H1 (cell line): ENCODE measurements around the gene TMEM253. TPM values are rescaled to one million over a fixed set of nuclear protein-coding genes. Genes with fewer than 3 reads are reported as not detected.
A peak's percentile ranks its signal among the peaks of the same experiment; 100 is the strongest.

Experiments used
- CTCF ChIA-PET: fragments of 300-600 bp; sonication (Branson Sonifier 250); formaldehyde crosslinking; loops from one replicate; lab custom pipeline; 2021; ENCODE audit not compliant: partially characterized antibody; lab: Charles Lee
- POLR2A ChIA-PET: fragments of 300-600 bp; sonication (Branson Sonifier 250); formaldehyde crosslinking; loops from one replicate; lab custom pipeline; 2021; ENCODE audit warnings: inconsistent platforms; ENCODE audit not compliant: partially characterized antibody; lab: Charles Lee
- DNase-seq, 2 experiments: peaks; one replicate each; pipeline versions ENCODE4 v3.0.0 to v3.0.0-alpha.2; 2010 to 2022; ENCODE audit warnings: low spot score in 2 of 2, low read depth in 1 of 2, mixed read lengths in 1 of 2
- FAIRE-seq: peaks from 2 replicates; lab custom pipeline; 2011; peaks lifted over from hg19 to GRCh38; lab: Jason Lieb, UNC
- H2AFZ ChIP-seq: 2 replicates; pipeline ENCODE4 v1.8.1; 2012; ENCODE audit warnings: low read length, inconsistent platforms
- H2AK5ac ChIP-seq: 2 replicates; pipeline ENCODE4 v1.6.1; 2013; ENCODE audit warnings: low read depth, low read length
- H2BK120ac ChIP-seq: replicated peaks from 2 replicates; pipeline ENCODE3; 2013; ENCODE audit warnings: low read depth, low read length, inconsistent platforms
- H2BK12ac ChIP-seq: 2 replicates; pipeline ENCODE4 v1.6.1; 2013; ENCODE audit warnings: low read depth, low read length
- H2BK15ac ChIP-seq: 2 replicates; pipeline ENCODE4 v1.6.1; 2013; ENCODE audit warnings: low read length
- H2BK20ac ChIP-seq: 2 replicates; pipeline ENCODE4 v1.6.1; 2013; ENCODE audit warnings: low read length
- H2BK5ac ChIP-seq: 2 replicates; pipeline ENCODE4 v1.6.1; 2013; ENCODE audit warnings: low read depth, low read length
- H3K14ac ChIP-seq: 2 replicates; pipeline ENCODE4 v1.6.1; 2013; ENCODE audit warnings: inconsistent platforms; ENCODE audit not compliant: insufficient read length
- H3K18ac ChIP-seq: 2 replicates; pipeline ENCODE4 v1.6.1; 2013; ENCODE audit warnings: low read length; ENCODE audit errors: extremely low read depth
- H3K23ac ChIP-seq: 2 replicates; pipeline ENCODE4 v1.6.1; 2013; ENCODE audit warnings: inconsistent platforms; ENCODE audit not compliant: insufficient read length
- H3K23me2 ChIP-seq: 2 replicates; pipeline ENCODE4 v1.6.1; 2013; ENCODE audit warnings: low read depth, low read length
- H3K27ac ChIP-seq: 2 replicates; pipeline ENCODE4 v1.6.1; 2011; ENCODE audit warnings: low read depth, low read length, inconsistent platforms
- H3K27me3 ChIP-seq, 4 experiments: replicated peaks in 1 of 4; 1 replicate in 1 of 4; 2 replicates in 3 of 4; pipeline versions ENCODE4 v1.6.1 to v1.8.1; 2011 to 2013; ENCODE audit warnings: low read length in 3 of 4, mild to moderate bottlenecking in 3 of 4, inconsistent platforms in 2 of 4, mixed read lengths in 2 of 4, moderate library complexity in 1 of 4; ENCODE audit not compliant: control insufficient read depth in 3 of 4, insufficient read depth in 3 of 4; ENCODE audit errors: extremely low read depth in 1 of 4
- H3K36me3 ChIP-seq, 4 experiments: 2 replicates each; pipeline versions ENCODE4 v1.6.1 to v1.8.1; 2011 to 2013; ENCODE audit warnings: mild to moderate bottlenecking in 4 of 4, low read length in 3 of 4, moderate library complexity in 2 of 4, control low read depth in 1 of 4, inconsistent platforms in 1 of 4; ENCODE audit not compliant: insufficient read depth in 4 of 4, control insufficient read depth in 2 of 4
- H3K4ac ChIP-seq: replicated peaks from 2 replicates; pipeline ENCODE3; 2013; ENCODE audit warnings: low read length, low read depth, mixed read lengths, inconsistent platforms; ENCODE audit not compliant: insufficient read length
- H3K4me1 ChIP-seq, 4 experiments: replicated peaks in 1 of 4; 1 replicate in 1 of 4; 2 replicates in 3 of 4; pipeline versions ENCODE4 v1.6.1 to v1.8.1; 2011 to 2013; ENCODE audit warnings: low read length in 3 of 4, inconsistent platforms in 2 of 4, mixed read lengths in 1 of 4; ENCODE audit not compliant: insufficient read depth in 4 of 4, control insufficient read depth in 3 of 4
- H3K4me2 ChIP-seq, 2 experiments: 2 replicates each; pipeline versions ENCODE4 v1.6.1 to v1.8.1; 2011 to 2013; ENCODE audit warnings: low read depth in 2 of 2, low read length in 2 of 2, control low read depth in 1 of 2, inconsistent platforms in 1 of 2, mild to moderate bottlenecking in 1 of 2; ENCODE audit not compliant: insufficient read depth in 1 of 2
- H3K4me3 ChIP-seq, 4 experiments: fragments of 200-600, 300-600 bp in 1 of 4; sonication (generic), shearing (Covaris generic), sonication (Bioruptor Twin) in 1 of 4; 2 replicates each; pipeline versions ENCODE4 v1.5.1 to v1.8.1; 2011 to 2016; ENCODE audit warnings: low read length in 4 of 4, low read depth in 3 of 4, control low read depth in 2 of 4, inconsistent platforms in 2 of 4, mild to moderate bottlenecking in 2 of 4, mixed read lengths in 1 of 4, moderate library complexity in 1 of 4; ENCODE audit not compliant: insufficient read depth in 2 of 4; ENCODE audit errors: extremely low read depth in 1 of 4
- H3K56ac ChIP-seq: replicated peaks from 2 replicates; pipeline ENCODE3; 2013; ENCODE audit warnings: low read depth, mild to moderate bottlenecking, mixed read lengths, low read length, inconsistent platforms; ENCODE audit not compliant: insufficient read length
- H3K79me1 ChIP-seq: 2 replicates; pipeline ENCODE4 v1.6.1; 2013; ENCODE audit warnings: low read depth, low read length, control low read depth
- H3K79me2 ChIP-seq, 2 experiments: 2 replicates each; pipeline versions ENCODE4 v1.6.1 to v1.8.1; 2012 to 2013; ENCODE audit warnings: low read length in 2 of 2, mild to moderate bottlenecking in 2 of 2, inconsistent platforms in 1 of 2; ENCODE audit not compliant: insufficient read depth in 2 of 2, control insufficient read depth in 1 of 2
- H3K9ac ChIP-seq, 4 experiments: replicated peaks in 1 of 4; 1 replicate in 1 of 4; 2 replicates in 3 of 4; pipeline versions ENCODE4 v1.6.1 to v1.8.1; 2011 to 2013; ENCODE audit warnings: low read depth in 3 of 4, low read length in 3 of 4, control low read depth in 2 of 4, mild to moderate bottlenecking in 2 of 4, moderate library complexity in 2 of 4, inconsistent platforms in 1 of 4; ENCODE audit errors: extremely low read depth in 1 of 4
- H3K9me3 ChIP-seq, 2 experiments: 2 replicates each; pipeline versions ENCODE4 v1.6.1 to v1.8.1; 2012 to 2013; ENCODE audit warnings: mild to moderate bottlenecking in 2 of 2, moderate library complexity in 2 of 2, control low read depth in 1 of 2, inconsistent platforms in 1 of 2, low read depth in 1 of 2, low read length in 1 of 2, mixed read lengths in 1 of 2; ENCODE audit not compliant: insufficient read depth in 2 of 2
- H4K20me1 ChIP-seq, 2 experiments: replicated peaks in 1 of 2; 2 replicates each; pipeline versions ENCODE3 to v1.8.1; 2011 to 2013; ENCODE audit warnings: inconsistent platforms in 2 of 2, low read length in 2 of 2, mild to moderate bottlenecking in 1 of 2; ENCODE audit not compliant: insufficient read depth in 2 of 2, control insufficient read depth in 1 of 2
- H4K5ac ChIP-seq: 2 replicates; pipeline ENCODE4 v1.6.1; 2013; ENCODE audit warnings: low read length, low read depth, mixed read lengths, inconsistent platforms; ENCODE audit not compliant: insufficient read length
- H4K8ac ChIP-seq: 2 replicates; pipeline ENCODE4 v1.8.0; 2013; ENCODE audit warnings: mild to moderate bottlenecking, moderate library complexity, low read length, inconsistent platforms; ENCODE audit not compliant: insufficient read depth; ENCODE audit errors: extremely low read depth
- H4K91ac ChIP-seq: replicated peaks from 2 replicates; pipeline ENCODE3; 2013; ENCODE audit warnings: low read length, mixed read lengths, inconsistent platforms; ENCODE audit not compliant: insufficient read length
- CBX8 ChIP-seq: fragments of 300-800, 300-1000 bp; sonication (generic); IDR thresholded peaks from 2 replicates; pipeline ENCODE4 v1.7.1; 2016; ENCODE audit warnings: low read depth, low read length, borderline replicate concordance
- EZH2 ChIP-seq: fragments of 200-600 bp; sonication (generic); IDR thresholded peaks from 2 replicates; pipeline ENCODE4 v1.7.1; 2012; ENCODE audit warnings: low read depth, mild to moderate bottlenecking, moderate library complexity, low read length, inconsistent platforms; ENCODE audit not compliant: severe bottlenecking
- GTF2F1 ChIP-seq: IDR thresholded peaks from 2 replicates; pipeline ENCODE4 v1.6.1; 2012; ENCODE audit warnings: low read depth, low read length, improper control_type of control experiment, borderline replicate concordance
- KDM5A ChIP-seq: fragments of 200-600 bp; IDR thresholded peaks from 2 replicates; pipeline ENCODE4 v1.7.1; 2012; ENCODE audit warnings: mild to moderate bottlenecking, low read length, inconsistent platforms, mixed read lengths
- POLR2AphosphoS5 ChIP-seq: IDR thresholded peaks from 2 replicates; pipeline ENCODE4 v1.6.1; 2011; ENCODE audit warnings: low read depth, low read length
- SIRT6 ChIP-seq: IDR thresholded peaks from one replicate; pipeline ENCODE4 v1.7.1; 2012; ENCODE audit warnings: low read length, inconsistent platforms
- WGBS, 2 experiments: shearing (Covaris generic) in 1 of 2; methylation state at CpG; one replicate each; pipeline versions ENCODE4 v1.1.6 to v1.1.7; 2013 to 2015; ENCODE audit warnings: low lambda C conversion rate in 2 of 2, mixed read lengths in 2 of 2, inconsistent platforms in 1 of 2, low coverage in 1 of 2, missing lambda C conversion rate in 1 of 2; ENCODE audit not compliant: insufficient replicate concordance in 2 of 2, insufficient coverage in 1 of 2, insufficient read length in 1 of 2; ENCODE audit errors: extremely low coverage in 1 of 2, missing lambda C conversion rate in 1 of 2; 5-methylcytosine and 5-hydroxymethylcytosine counted together
- polyA plus RNA-seq, 7 experiments: library from polyadenylated mRNA; depleted of rRNA in 3 of 7; stranded (reverse) in 5 of 7; unstranded in 2 of 7; fragments of >200 nt in 5 of 7; fragments of 200-250 nt in 2 of 7; gene quantifications; 1 replicate in 5 of 7; 2 replicates in 1 of 7; 4 replicates in 1 of 7; pipeline versions ENCODE4 v1.2.1 to v1.2.3, GENCODE V29; 2011 to 2013; ENCODE audit warnings: missing spikeins in 2 of 7, mixed read lengths in 2 of 7
- total RNA-seq: library from RNA; stranded (reverse); fragmentation: NEBNext Ultra II Directional; extraction: Animal tissue kit (Norgen Biotek cat#: 25700); gene quantifications from 2 replicates; pipeline ENCODE4 v1.2.1, GENCODE V29; 2021
- TF ChIP-seq, protein P1 (sequence below): IDR thresholded peaks from 2 replicates; pipeline ENCODE4 v1.6.1; 2012; ENCODE audit warnings: low read length, inconsistent platforms
- TF ChIP-seq, protein P2 (sequence below): IDR thresholded peaks from 2 replicates; pipeline ENCODE4 v1.6.1; 2011; ENCODE audit warnings: low read length, improper control_type of control experiment

TMEM253 gene
- total and polyA plus RNA-seq, 2 of the 8 experiments (the other 6 are each of a cell fraction or from before 2014, with no cell fraction given) = 1.9 to 2.2 TPM

DNA sequence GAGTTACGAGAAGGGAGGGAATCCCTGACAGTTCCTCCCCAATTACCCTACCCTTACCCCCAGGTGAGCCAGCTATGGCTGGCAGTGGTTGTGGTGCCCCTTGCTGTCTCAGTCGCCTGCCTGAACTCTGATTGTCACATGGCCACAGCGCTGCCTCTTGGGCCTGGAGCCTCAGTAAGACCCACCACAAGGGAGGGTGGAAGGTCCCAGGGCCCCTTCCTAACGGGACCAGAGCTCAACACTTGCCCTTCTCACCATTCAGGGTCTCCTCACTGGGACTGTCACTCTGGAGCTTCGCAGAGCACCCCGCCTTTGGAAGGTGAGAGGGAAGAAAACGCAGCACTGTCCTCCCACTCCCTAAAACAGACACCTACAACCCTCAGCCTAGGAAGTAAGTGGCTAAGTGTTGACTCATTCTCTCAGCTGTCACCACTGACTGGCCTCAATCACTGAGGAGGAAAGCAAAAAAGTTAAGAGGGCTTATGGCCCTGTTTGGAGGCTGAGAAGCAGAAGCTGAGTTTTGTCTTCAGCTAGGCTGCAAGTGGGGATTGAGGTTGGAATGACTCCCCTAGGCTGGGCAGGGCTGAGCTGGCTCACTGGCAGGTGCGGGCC lies 1.0 kb downstream of the TMEM253 start:
- Histone ChIP-seq H2BK12ac (peak overlapping the region; percentile 20; the same call in 1 of the 2 replicates), H3K79me1 (no peaks in the 10 kb centered on the region), H3K4ac (no peak overlapping the region), H3K4me2 (peak overlapping the region; percentile 83 to 90), H2BK5ac (0 out of 2 replicates have a peak overlapping the region, but pooled peaks have one; percentile 35), H3K27ac (no peak overlapping the region), H3K4me1 (peaks cover 2 to 23% (median 5%) of the 10 kb centered on the region in 4 experiments; a peak in 6 of 7 replicates), H3K9me3 (no peaks in the 10 kb centered on the region), H4K20me1 (no peaks in the 10 kb centered on the region), H4K91ac (peak overlapping the region; percentile 67), H3K9ac (no peak overlapping the region), H2AK5ac (no peak overlapping the region), H4K5ac (no peak overlapping the region), H3K23me2 (peaks cover 13% of the 10 kb centered on the region), H3K36me3 (no peaks in the 10 kb centered on the region), H3K18ac (no peak overlapping the region; the same call in 1 of the 2 replicates), H2BK15ac (peak overlapping the region; percentile 10; the same call in 1 of the 2 replicates), H2BK20ac (no peak overlapping the region), H3K27me3 (no peaks in the 10 kb centered on the region), H2BK120ac (peak overlapping the region; percentile 34), H3K79me2 (peaks cover 0 to 39% of the 10 kb centered on the region in 2 experiments), H3K4me3 (peak overlapping the region in 1 of 4 experiments; percentile 78; a peak in 2 of 8 replicates), H3K23ac (no peak overlapping the region), H3K14ac (no peak overlapping the region), H3K56ac (no peak overlapping the region), H4K8ac (no peak overlapping the region; the same call in 1 of the 2 replicates), H2AFZ (no peak overlapping the region)
- CTCF ChIA-PET = interaction anchor here (1.2 to 11.0 kb wide), 11 partner anchors 8 to 100 kb away, joined by 3 to 239 read pairs (median 27); partner anchors contain the start of gene ARHGEF40
- TF ChIP-seq KDM5A (no peak), GTF2F1 (no peak), EZH2 (no peak), SIRT6 (no peak), CBX8 (no peak), POLR2AphosphoS5 (no peak)
- TF ChIP-seq, protein P1, sequence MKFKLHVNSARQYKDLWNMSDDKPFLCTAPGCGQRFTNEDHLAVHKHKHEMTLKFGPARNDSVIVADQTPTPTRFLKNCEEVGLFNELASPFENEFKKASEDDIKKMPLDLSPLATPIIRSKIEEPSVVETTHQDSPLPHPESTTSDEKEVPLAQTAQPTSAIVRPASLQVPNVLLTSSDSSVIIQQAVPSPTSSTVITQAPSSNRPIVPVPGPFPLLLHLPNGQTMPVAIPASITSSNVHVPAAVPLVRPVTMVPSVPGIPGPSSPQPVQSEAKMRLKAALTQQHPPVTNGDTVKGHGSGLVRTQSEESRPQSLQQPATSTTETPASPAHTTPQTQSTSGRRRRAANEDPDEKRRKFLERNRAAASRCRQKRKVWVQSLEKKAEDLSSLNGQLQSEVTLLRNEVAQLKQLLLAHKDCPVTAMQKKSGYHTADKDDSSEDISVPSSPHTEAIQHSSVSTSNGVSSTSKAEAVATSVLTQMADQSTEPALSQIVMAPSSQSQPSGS = no peak
- TF ChIP-seq, protein P2, sequence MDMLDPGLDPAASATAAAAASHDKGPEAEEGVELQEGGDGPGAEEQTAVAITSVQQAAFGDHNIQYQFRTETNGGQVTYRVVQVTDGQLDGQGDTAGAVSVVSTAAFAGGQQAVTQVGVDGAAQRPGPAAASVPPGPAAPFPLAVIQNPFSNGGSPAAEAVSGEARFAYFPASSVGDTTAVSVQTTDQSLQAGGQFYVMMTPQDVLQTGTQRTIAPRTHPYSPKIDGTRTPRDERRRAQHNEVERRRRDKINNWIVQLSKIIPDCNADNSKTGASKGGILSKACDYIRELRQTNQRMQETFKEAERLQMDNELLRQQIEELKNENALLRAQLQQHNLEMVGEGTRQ = no peak
- FAIRE-seq (no peak), DNase-seq (no peak)
- 83% methylated on average over 8 of the region's 8 CpGs; no CpG with 5 or more reads in 1 of the 2 experiments for WGBS, 2 experiments
- POLR2A ChIA-PET = interaction anchor here (1.1 to 7.2 kb wide), 5 partner anchors 8 to 77 kb away, joined by 3 to 121 read pairs (median 64); partner anchors contain the start of genes ARHGEF40 and NDRG2
